A204.1 (cell line): ENCODE results near the gene TRMT1.

Experiments
- FAIRE-seq: peaks from 2 replicates; lab custom pipeline; 2012; peaks lifted over from hg19 to GRCh38; lab: Jason Lieb, UNC

TRMT1 gene

GRCh38 chr19:13122980-13123957, 6.7 kb upstream of the TRMT1 start:
- FAIRE-seq: no peak

- no peak for FAIRE-seq
These were observed 5.8 kb upstream of the TRMT1 start for GRCh38 chr19:13122275-13122878.

GRCh38 chr19:13121551-13122274, 5.2 kb upstream of the TRMT1 start:
- no peak for FAIRE-seq

- FAIRE-seq: no peak
These were observed 4.3 kb upstream of the TRMT1 start for GRCh38 chr19:13120817-13121216.

- FAIRE-seq: no peak
These were observed 3.5 kb upstream of the TRMT1 start for GRCh38 chr19:13120031-13120430.

- no peak for FAIRE-seq
These were observed 3.1 kb upstream of the TRMT1 start for GRCh38 chr19:13119627-13120026.

GRCh38 chr19:13118424-13119193, 2.1 kb upstream of the TRMT1 start:
- no peak for FAIRE-seq

- no peak for FAIRE-seq
These were observed 1.4 kb upstream of the TRMT1 start, which contains the start of gene NACC1 for GRCh38 chr19:13117772-13118423. Gene NACC1 (plus strand): TSS chr19:13118264. CDS start chr19:13135208, 16,944 bp downstream.

- no peak for FAIRE-seq
These were observed 734 bp upstream of the TRMT1 start for GRCh38 chr19:13117176-13117771.

- FAIRE-seq: no peak
These were observed 631 bp downstream of the TRMT1 start for GRCh38 chr19:13115936-13116281.

GRCh38 chr19:13112555-13112954, 4.0 kb downstream of the TRMT1 start:
- no peak for FAIRE-seq

GRCh38 chr19:13110099-13110610, 6.4 kb downstream of the TRMT1 start:
- FAIRE-seq: no peak

- FAIRE-seq: no peak
These were observed 7.0 kb downstream of the TRMT1 start for GRCh38 chr19:13109361-13110098.

GRCh38 chr19:13104848-13105711, 11.5 kb downstream of the TRMT1 start:
- FAIRE-seq: no peak

- no peak for FAIRE-seq
These were observed 12.1 kb downstream of the TRMT1 start for GRCh38 chr19:13104360-13104847.

- no peak for FAIRE-seq
These were observed 12.8 kb downstream of the TRMT1 start for GRCh38 chr19:13103581-13104359.

GRCh38 chr19:13102666-13103580, 13.6 kb downstream of the TRMT1 start, which contains the start of gene LYL1:
Gene LYL1 (minus strand): TSS chr19:13102858. CDS start chr19:13101171, 1,687 bp downstream.
- no peak for FAIRE-seq
